Kidney epithelial cell (primary cell): ENCODE data around the gene PIRT. TPM values are rescaled to one million over a fixed set of nuclear protein-coding genes. Genes with fewer than 3 reads are reported as not detected.

Experiments
- DNase-seq: peaks from one replicate; pipeline ENCODE4 v3.0.0-alpha.2; 2010; ENCODE audit warnings: low read depth
- H3K27me3 ChIP-seq: 2 replicates; pipeline ENCODE4 v1.6.0; 2011; ENCODE audit warnings: low read length; ENCODE audit not compliant: control insufficient read depth, insufficient read depth
- H3K36me3 ChIP-seq: 2 replicates; pipeline ENCODE4 v1.5.1; 2011; ENCODE audit warnings: low read length; ENCODE audit not compliant: control insufficient read depth, insufficient read depth
- H3K4me3 ChIP-seq: 2 replicates; pipeline ENCODE4 v1.5.1; 2011; ENCODE audit warnings: low read depth, mild to moderate bottlenecking, control low read depth, low read length
- CTCF ChIP-seq: IDR thresholded peaks from 2 replicates; pipeline ENCODE4 v1.5.1; 2011; ENCODE audit warnings: mild to moderate bottlenecking, moderate library complexity, low read length, control low read depth, inconsistent platforms; ENCODE audit not compliant: insufficient read depth, poor library complexity, severe bottlenecking
- total RNA-seq: library from RNA; depleted of rRNA; stranded (reverse); fragments of >200 nt; gene quantifications from 2 replicates; pipeline ENCODE4 v1.2.3, GENCODE V29; 2015

PIRT gene
- total RNA-seq, 1 donor from 2014 or later, result not detected

DNA sequence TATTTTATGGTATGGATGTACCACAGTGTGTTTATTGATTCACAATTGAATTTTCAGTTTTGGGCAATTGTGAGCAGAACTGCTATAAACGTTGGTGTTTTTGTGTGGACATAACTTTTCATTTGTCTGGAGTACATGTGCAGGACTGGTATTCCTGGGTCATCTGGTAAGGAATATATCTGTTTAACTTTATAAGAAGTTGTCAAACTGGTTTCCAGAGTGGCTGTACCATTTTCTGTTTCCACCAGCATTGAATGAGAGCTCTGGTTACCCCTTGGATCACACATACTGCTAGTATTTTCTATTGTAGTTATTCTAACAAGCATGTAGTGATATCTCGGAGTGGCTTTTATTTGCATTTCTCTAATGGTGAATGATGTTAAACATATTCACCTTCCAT, 58.3 kb downstream of the PIRT start:
- no peaks in the 10 kb centered on the region for H3K36me3 ChIP-seq
- DNase-seq, result no peak
- no peak for TF ChIP-seq CTCF
- no peaks in the 10 kb centered on the region for H3K27me3 ChIP-seq
- no peak overlapping the region for H3K4me3 ChIP-seq

DNA sequence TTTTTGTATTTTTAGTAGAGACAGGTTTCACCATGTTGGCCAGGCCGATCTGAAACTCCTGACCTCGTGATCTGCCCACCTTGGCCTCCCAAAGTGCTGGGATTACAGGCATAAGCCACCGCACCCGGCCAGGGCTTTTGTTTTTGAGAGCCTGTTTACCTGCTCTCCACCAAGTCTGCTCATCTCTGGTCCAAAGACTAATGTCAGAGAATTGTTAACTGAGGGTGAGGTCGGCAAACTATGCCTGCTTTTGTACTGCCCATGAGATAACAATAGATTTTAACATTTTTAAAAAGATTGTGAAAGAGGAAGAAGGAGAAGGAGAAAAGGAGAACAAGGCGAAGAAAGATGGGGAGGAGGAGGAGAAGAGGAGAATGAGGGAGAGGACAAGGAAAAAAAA, 60.0 kb downstream of the PIRT start:
- TF ChIP-seq CTCF, result no peak
- no peak for DNase-seq
- Histone ChIP-seq H3K4me3 (no peak overlapping the region), H3K27me3 (no peaks in the 10 kb centered on the region), H3K36me3 (no peaks in the 10 kb centered on the region)

GRCh38 chr17:10777131-10777807, 60.6 kb downstream of the PIRT start:
- DNase-seq, result no peak
- no peaks in the 10 kb centered on the region for H3K36me3 ChIP-seq
- H3K4me3 ChIP-seq, result no peak overlapping the region
- no peak for TF ChIP-seq CTCF
- no peaks in the 10 kb centered on the region for H3K27me3 ChIP-seq

DNA sequence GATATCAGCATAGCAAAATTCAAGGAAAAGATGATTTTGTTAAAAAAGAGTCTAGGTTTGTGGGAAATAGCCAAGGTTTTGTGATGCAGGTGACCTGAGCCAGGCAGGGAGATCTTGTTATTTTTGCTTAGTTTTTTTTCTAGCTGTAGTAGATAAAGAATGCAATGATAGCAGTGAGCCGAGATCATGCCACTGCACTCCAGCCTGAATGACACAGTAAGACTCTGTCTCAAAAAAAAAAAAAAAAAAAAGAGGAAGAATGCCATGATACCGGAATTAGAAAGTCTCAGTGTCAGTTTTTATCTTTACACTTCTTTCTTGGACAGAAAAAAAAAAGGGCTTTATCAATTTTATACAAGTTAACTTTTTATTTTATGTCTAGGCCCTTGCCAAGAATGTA, 61.5 kb downstream of the PIRT start:
- Histone ChIP-seq H3K27me3 (no peaks in the 10 kb centered on the region), H3K36me3 (no peaks in the 10 kb centered on the region), H3K4me3 (no peak overlapping the region)
- TF ChIP-seq CTCF, result no peak
- no peak for DNase-seq

GRCh38 chr17:10775740-10776356, 62.0 kb downstream of the PIRT start:
- H3K4me3 ChIP-seq, result no peak overlapping the region
- H3K36me3 ChIP-seq, result no peaks in the 10 kb centered on the region
- H3K27me3 ChIP-seq, result no peaks in the 10 kb centered on the region
- DNase-seq, result no peak
- no peak for TF ChIP-seq CTCF

DNA sequence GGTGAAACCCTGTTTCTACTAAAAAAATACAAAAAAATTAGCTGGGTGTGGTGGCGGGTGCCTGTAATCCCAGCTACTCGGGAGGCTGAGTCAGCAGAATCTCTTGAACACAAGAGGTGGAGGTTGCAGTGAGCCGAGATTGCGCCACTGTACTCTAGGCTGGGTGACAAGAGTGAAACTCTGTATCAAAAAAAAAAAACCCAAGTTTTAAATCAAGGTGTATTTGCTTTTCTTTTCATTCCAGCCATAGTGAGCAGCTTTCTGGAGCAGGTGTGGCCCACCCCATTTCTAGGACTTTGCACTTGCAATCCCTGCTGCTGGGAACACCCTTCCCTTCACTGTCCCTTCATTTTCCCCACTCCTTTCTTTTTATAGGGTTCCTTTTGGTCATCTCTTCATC, 62.8 kb downstream of the PIRT start:
- TF ChIP-seq CTCF, result no peak
- DNase-seq, result no peak

More for the DNA sequence above, 62.8 kb downstream of the PIRT start:
- H3K4me3 ChIP-seq, result no peak overlapping the region
- H3K27me3 ChIP-seq, result no peaks in the 10 kb centered on the region
- no peaks in the 10 kb centered on the region for H3K36me3 ChIP-seq
